Neural crest cell (in vitro differentiated cells): ENCODE results near the gene INIP. TPM values are rescaled to one million over a fixed set of nuclear protein-coding genes. Genes with fewer than 3 reads are reported as not detected.

Source experiments
- DNase-seq: peaks from one replicate; pipeline ENCODE4 v3.0.0; 2021; ENCODE audit warnings: low read depth, mixed read lengths, low spot score
- H3K27ac Mint-ChIP-seq: one replicate; pipeline ENCODE4 v1.8.0; 2021; ENCODE audit warnings: mild to moderate bottlenecking, mixed read lengths; ENCODE audit not compliant: unreplicated experiment
- H3K27me3 Mint-ChIP-seq: 2 replicates; pipeline ENCODE4 v1.8.0; 2021; ENCODE audit warnings: low read depth, mild to moderate bottlenecking, mixed read lengths
- H3K36me3 Mint-ChIP-seq: 2 replicates; pipeline ENCODE4 v1.8.0; 2021; ENCODE audit warnings: low read depth, mild to moderate bottlenecking, mixed read lengths
- H3K4me1 Mint-ChIP-seq: 2 replicates; pipeline ENCODE4 v1.8.0; 2021; ENCODE audit warnings: mixed read lengths
- H3K4me3 Mint-ChIP-seq: one replicate; pipeline ENCODE4 v1.8.0; 2021; ENCODE audit warnings: mild to moderate bottlenecking, mixed read lengths
- H3K9me3 Mint-ChIP-seq: 2 replicates; pipeline ENCODE4 v1.8.0; 2021; ENCODE audit warnings: mixed read lengths
- total RNA-seq: library from RNA; stranded (reverse); gene quantifications from 2 replicates; pipeline ENCODE4 v1.2.1, GENCODE V29; 2021
- TF ChIP-seq, protein P1 (sequence below): fragments of 200-600 bp; sonication (generic); conservative IDR thresholded peaks from 2 replicates; pipeline ENCODE4 v1.5.0; 2021; ENCODE audit warnings: antibody characterized with exemption, mild to moderate bottlenecking

The INIP gene
- total RNA-seq, 1 donor from 2014 or later = 37.7 TPM

DNA sequence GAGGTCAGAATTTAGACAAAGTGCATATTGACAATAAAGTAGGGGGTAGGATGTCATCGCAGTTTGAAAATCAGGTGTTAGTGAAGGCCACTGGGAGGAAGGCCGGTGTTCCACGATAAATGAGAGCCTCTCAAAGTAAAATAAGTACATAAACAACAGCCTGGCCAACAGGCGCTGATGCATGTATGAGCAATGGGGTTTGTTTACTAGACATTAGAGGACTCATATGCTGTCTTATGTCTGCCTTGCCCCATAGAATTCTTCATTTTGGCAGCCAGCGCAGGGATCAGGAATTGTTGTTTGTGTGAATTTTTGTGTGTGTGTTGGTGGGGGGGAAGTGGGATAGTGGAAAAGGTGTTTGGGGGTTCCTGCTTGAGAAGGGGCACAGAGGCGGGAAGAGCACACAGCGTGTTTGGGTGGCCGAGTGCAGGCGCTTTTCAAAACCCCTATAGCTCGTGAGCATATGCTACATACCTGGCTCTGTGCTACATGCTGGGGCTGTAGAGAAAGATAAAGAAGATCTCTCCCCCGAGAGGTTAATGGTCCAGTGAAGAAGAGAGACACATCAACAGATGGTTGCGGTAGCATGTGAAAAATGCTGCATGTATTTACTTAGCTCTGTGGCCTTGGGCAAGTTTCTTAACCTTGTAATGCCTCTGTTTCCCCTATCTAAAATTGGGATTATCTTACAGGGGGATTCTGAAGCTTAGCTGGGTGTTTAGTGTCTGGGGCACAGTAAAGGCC lies 44.2 kb upstream of the INIP start:
- no peaks in the 10 kb centered on the region for H3K27me3 Mint-ChIP-seq
- TF ChIP-seq, protein P1, sequence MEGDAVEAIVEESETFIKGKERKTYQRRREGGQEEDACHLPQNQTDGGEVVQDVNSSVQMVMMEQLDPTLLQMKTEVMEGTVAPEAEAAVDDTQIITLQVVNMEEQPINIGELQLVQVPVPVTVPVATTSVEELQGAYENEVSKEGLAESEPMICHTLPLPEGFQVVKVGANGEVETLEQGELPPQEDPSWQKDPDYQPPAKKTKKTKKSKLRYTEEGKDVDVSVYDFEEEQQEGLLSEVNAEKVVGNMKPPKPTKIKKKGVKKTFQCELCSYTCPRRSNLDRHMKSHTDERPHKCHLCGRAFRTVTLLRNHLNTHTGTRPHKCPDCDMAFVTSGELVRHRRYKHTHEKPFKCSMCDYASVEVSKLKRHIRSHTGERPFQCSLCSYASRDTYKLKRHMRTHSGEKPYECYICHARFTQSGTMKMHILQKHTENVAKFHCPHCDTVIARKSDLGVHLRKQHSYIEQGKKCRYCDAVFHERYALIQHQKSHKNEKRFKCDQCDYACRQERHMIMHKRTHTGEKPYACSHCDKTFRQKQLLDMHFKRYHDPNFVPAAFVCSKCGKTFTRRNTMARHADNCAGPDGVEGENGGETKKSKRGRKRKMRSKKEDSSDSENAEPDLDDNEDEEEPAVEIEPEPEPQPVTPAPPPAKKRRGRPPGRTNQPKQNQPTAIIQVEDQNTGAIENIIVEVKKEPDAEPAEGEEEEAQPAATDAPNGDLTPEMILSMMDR = no peak
- peaks cover 6% of the 10 kb centered on the region for H3K9me3 Mint-ChIP-seq
- peaks cover 28% of the 10 kb centered on the region for H3K4me1 Mint-ChIP-seq
- peaks cover 6% of the 10 kb centered on the region for H3K36me3 Mint-ChIP-seq
- no peak overlapping the region for H3K27ac Mint-ChIP-seq
- no peak overlapping the region for H3K4me3 Mint-ChIP-seq
- no peak for DNase-seq

DNA sequence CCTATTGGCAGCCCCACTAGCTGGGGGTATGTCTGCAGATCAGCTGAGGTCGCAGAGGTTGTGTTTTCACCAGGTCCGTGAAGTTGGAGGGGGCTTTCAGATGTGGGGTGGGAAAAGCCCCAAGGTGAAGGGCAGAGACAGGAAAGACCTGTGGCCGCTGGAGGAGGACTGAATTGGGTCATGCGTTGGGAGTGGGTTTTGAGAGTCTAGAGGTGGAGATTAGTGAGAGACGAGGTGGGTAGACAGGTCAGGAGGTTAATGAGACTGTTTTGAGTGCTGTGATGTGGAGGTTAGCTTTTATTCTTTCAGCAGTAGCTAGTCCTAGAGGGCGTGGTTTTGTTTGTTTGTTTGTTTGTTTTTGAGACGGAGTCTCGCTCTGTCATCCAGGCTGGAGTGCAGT lies 42.9 kb upstream of the INIP start:
- TF ChIP-seq, protein P1 = no peak
- H3K9me3 Mint-ChIP-seq = no peaks in the 10 kb centered on the region
- H3K27me3 Mint-ChIP-seq = no peaks in the 10 kb centered on the region
- H3K4me1 Mint-ChIP-seq = peaks cover 32% of the 10 kb centered on the region
- peak overlapping the region; percentile 57 for H3K27ac Mint-ChIP-seq
- no peak for DNase-seq
- no peak overlapping the region for H3K4me3 Mint-ChIP-seq
- no peaks in the 10 kb centered on the region for H3K36me3 Mint-ChIP-seq

DNA sequence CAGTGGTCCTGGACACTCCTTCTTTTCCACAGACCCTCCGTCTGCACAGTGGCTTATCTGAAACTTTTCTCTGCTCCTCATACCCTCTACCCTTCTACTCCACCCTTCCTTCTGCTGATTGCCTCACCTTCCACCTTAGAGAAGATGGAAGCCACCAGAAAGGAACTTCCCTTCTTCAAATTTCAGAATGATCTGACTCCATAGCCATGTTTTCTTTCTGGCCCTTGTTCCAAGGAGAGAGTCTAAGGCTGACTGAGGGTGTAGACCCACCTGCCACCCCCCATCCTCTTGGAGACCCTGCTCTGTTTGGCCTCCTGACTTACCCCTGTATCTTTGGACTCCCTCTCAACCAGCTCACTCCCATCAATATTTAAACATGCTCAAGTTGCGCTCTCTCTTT lies 40.0 kb upstream of the INIP start:
- TF ChIP-seq, protein P1 = no peak
- no peak overlapping the region for H3K4me3 Mint-ChIP-seq
- H3K4me1 Mint-ChIP-seq = peaks cover 46% of the 10 kb centered on the region
- no peak overlapping the region for H3K27ac Mint-ChIP-seq
- no peaks in the 10 kb centered on the region for H3K9me3 Mint-ChIP-seq
- no peak for DNase-seq
- no peaks in the 10 kb centered on the region for H3K27me3 Mint-ChIP-seq
- no peaks in the 10 kb centered on the region for H3K36me3 Mint-ChIP-seq

DNA sequence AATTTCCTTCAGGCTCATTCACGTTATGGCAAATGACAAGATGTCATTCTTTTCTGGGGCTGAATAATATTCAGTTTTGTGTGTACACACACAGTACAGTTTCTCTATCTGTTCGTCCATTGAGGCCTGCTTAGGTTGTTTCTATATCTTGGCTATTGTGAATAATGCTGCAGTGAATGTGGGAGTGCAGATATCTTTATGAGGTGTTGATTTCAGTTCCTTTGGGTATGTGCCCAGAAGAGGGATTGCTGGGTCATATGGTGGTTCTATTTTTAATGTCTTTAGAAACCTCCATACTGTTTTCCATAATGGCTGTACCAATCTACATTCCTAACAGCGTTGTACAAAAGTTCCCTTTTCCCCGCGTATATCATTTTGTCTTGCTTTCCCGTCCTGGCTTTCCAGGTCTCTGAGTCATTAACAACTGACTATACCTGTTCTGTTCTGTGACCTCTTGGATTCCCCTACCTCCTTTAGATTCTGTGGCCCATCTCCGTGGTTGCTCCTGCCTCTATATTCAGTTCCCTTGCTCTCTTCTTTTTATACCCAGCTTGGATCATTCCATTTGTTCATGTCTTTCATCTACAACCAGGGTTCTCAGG lies 39.5 kb upstream of the INIP start:
- no peak overlapping the region for H3K27ac Mint-ChIP-seq
- H3K36me3 Mint-ChIP-seq = no peaks in the 10 kb centered on the region
- no peaks in the 10 kb centered on the region for H3K9me3 Mint-ChIP-seq
- DNase-seq = no peak
- H3K4me1 Mint-ChIP-seq = peaks cover 50% of the 10 kb centered on the region
- H3K4me3 Mint-ChIP-seq = no peak overlapping the region
- H3K27me3 Mint-ChIP-seq = no peaks in the 10 kb centered on the region
- TF ChIP-seq, protein P1 = no peak

- H3K4me1 Mint-ChIP-seq = peaks cover 52% of the 10 kb centered on the region
- no peaks in the 10 kb centered on the region for H3K36me3 Mint-ChIP-seq
- H3K9me3 Mint-ChIP-seq = no peaks in the 10 kb centered on the region
- H3K4me3 Mint-ChIP-seq = no peak overlapping the region
- H3K27me3 Mint-ChIP-seq = no peaks in the 10 kb centered on the region
- no peak overlapping the region for H3K27ac Mint-ChIP-seq
- no peak for DNase-seq
- TF ChIP-seq, protein P1 = no peak
These were observed 37.8 kb upstream of the INIP start for GRCh38 chr9:112755675-112756074.
